MCF 10A (cell line): ENCODE measurements around the gene STIM1. TPM values are rescaled to one million over a fixed set of nuclear protein-coding genes. Genes with fewer than 3 reads are reported as not detected.
A peak's percentile ranks its signal among the peaks of the same experiment; 100 is the strongest.

Experiments used
- BruUV-seq: library from RNA; stranded (reverse); fragments of 400-500 nt; replicated peaks from 2 replicates; lab custom pipeline; 2021; lab: Mats Ljungman, UMichigan
- CTCF ChIA-PET: fragments of 300-600 bp; sonication (Branson Sonifier 250); formaldehyde crosslinking; extraction: SDS; loops from one replicate; lab custom pipeline; 2021; ENCODE audit warnings: antibody characterized with exemption, inconsistent platforms; lab: Yijun Ruan, JAX
- POLR2A ChIA-PET: fragments of 300-600, 350-650 bp; sonication (Branson Sonifier 250); formaldehyde crosslinking; extraction: SDS; loops from one replicate; lab custom pipeline; 2020; ENCODE audit warnings: antibody characterized with exemption, inconsistent platforms; lab: Yijun Ruan, JAX
- DNase-seq: peaks from one replicate; pipeline ENCODE4 v3.0.0-alpha.2; 2018; ENCODE audit not compliant: unreplicated experiment
- H3K27ac Mint-ChIP-seq: one replicate; pipeline ENCODE4 v1.8.0; 2022; ENCODE audit warnings: mild to moderate bottlenecking, low read depth, mixed read lengths; ENCODE audit not compliant: unreplicated experiment
- H3K27me3 Mint-ChIP-seq: one replicate; pipeline ENCODE4 v1.8.0; 2022; ENCODE audit warnings: mixed read lengths; ENCODE audit not compliant: insufficient read depth, unreplicated experiment
- H3K36me3 Mint-ChIP-seq: one replicate; pipeline ENCODE4 v1.8.0; 2022; ENCODE audit warnings: mild to moderate bottlenecking, moderate library complexity, mixed read lengths; ENCODE audit not compliant: insufficient read depth, unreplicated experiment
- H3K4me1 Mint-ChIP-seq: one replicate; pipeline ENCODE4 v1.8.0; 2022; ENCODE audit warnings: mixed read lengths; ENCODE audit not compliant: insufficient read depth, unreplicated experiment
- H3K4me3 Mint-ChIP-seq: one replicate; pipeline ENCODE4 v1.8.0; 2022; ENCODE audit warnings: mild to moderate bottlenecking, moderate library complexity, mixed read lengths; ENCODE audit not compliant: unreplicated experiment
- H3K9me3 Mint-ChIP-seq: one replicate; pipeline ENCODE4 v1.8.0; 2022; ENCODE audit warnings: mixed read lengths; ENCODE audit not compliant: unreplicated experiment
- intact Hi-C: fragments of 100-400 bp; cut with micrococcal nuclease; formaldehyde crosslinking; loops from 2 replicates; pipeline ENCODE4 v1.14.1; 2022
- total RNA-seq: library from RNA; stranded (reverse); gene quantifications from 2 replicates; pipeline ENCODE4 v1.2.3, GENCODE V29; 2022
- TF ChIP-seq, protein P1 (sequence below): fragments of 200-600 bp; IDR thresholded peaks from one replicate; pipeline ENCODE4 v1.8.0; 2022; ENCODE audit warnings: antibody characterized with exemption, mild to moderate bottlenecking; ENCODE audit not compliant: unreplicated experiment

Gene STIM1
- total RNA-seq, 1 experiment from 2014 or later: 41.2 TPM

DNA sequence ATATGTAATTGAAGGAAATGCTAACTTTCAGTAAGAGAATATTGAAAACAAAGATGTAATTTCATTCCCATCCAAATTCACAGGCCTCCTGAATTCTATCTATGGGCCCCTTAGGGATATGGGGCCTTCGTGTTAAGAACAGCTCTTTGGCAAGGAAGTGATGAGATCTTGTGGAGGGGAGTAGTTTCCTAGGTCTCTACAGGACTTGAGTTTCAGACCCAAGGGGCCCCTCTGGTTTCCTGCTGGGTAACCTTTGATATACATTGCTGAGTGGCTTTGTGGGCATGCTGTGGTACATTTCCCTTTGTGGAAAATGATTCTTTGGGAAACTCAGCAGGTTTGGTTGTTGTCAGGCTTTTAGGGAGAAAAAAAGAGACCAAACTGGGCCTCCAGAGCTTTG lies 6.2 kb downstream of the STIM1 start:
- ChIA-PET CTCF (interaction anchor here (1.6 to 3.1 kb wide), 3 partner anchors 12 to 211 kb away, joined by 4 to 16 read pairs (median 7); no protein-coding TSS in a partner anchor), POLR2A (no interaction called here)
- Mint-ChIP-seq H3K9me3 (no peaks in the 10 kb centered on the region), H3K36me3 (peaks cover 7% of the 10 kb centered on the region), H3K4me3 (no peak overlapping the region), H3K27me3 (no peaks in the 10 kb centered on the region), H3K27ac (no peak overlapping the region), H3K4me1 (peaks cover 38% of the 10 kb centered on the region)
- TF ChIP-seq, protein P1, sequence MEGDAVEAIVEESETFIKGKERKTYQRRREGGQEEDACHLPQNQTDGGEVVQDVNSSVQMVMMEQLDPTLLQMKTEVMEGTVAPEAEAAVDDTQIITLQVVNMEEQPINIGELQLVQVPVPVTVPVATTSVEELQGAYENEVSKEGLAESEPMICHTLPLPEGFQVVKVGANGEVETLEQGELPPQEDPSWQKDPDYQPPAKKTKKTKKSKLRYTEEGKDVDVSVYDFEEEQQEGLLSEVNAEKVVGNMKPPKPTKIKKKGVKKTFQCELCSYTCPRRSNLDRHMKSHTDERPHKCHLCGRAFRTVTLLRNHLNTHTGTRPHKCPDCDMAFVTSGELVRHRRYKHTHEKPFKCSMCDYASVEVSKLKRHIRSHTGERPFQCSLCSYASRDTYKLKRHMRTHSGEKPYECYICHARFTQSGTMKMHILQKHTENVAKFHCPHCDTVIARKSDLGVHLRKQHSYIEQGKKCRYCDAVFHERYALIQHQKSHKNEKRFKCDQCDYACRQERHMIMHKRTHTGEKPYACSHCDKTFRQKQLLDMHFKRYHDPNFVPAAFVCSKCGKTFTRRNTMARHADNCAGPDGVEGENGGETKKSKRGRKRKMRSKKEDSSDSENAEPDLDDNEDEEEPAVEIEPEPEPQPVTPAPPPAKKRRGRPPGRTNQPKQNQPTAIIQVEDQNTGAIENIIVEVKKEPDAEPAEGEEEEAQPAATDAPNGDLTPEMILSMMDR: no peak
- no peak for DNase-seq
- intact Hi-C loops: no loop called here
- BruUV-seq: no TSS peak

DNA sequence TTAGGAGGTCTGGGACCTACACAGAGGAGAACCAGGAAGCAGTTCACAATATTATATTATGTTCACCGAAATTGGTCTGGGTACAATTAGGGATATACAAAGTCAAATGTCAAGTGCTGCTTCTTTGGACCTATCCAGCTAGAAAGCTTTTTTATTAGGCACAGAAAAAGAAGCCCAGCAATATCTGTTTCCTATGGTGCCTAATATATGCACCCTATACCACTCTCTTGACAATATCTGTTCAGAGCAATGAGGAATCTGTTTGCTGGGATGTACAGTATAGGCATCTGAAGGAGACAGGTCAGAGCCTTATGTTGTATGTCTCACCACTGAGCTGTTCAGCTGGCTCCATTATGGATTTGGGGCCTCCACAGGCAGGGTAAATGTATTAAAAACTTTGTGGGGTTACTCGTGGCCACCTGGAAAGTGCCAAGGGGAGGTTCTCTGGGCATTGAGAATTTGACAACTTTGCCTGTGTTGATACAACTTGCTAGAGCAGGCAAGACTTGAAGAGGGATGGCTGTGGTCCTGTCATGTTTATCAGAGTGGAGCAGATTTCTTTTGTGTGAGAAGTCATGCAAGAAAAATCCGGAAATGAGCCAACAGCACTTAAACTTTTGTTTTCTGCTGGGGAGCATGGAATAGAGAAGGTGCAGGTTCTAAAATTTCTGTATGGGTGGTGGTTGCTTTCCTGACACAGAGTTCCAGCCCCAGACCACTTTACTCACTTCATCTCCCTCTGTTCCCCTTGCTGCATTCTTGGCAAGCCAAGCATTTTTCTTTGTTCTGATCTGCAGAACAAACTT lies 10.1 kb downstream of the STIM1 start:
- intact Hi-C loops: no loop called here
- no peaks in the 10 kb centered on the region for H3K36me3 Mint-ChIP-seq
- peak overlapping the region; percentile 57 for H3K27ac Mint-ChIP-seq
- TF ChIP-seq, protein P1: no peak
- CTCF ChIA-PET: interaction anchor here (0.7 to 3.7 kb wide), 5 partner anchors 11 to 207 kb away, joined by 3 to 27 read pairs (median 4); partner anchors contain the start of gene STIM1
- no peaks in the 10 kb centered on the region for H3K9me3 Mint-ChIP-seq
- no peak overlapping the region for H3K4me3 Mint-ChIP-seq
- no TSS peak for BruUV-seq
- no peaks in the 10 kb centered on the region for H3K27me3 Mint-ChIP-seq
- POLR2A ChIA-PET: interaction anchor here (0.7 to 1.7 kb wide), 5 partner anchors 10 to 290 kb away, joined by 3 to 11 read pairs (median 3); partner anchors contain the start of gene STIM1
- peaks cover 21% of the 10 kb centered on the region for H3K4me1 Mint-ChIP-seq
- peak; percentile 36 for DNase-seq

DNA sequence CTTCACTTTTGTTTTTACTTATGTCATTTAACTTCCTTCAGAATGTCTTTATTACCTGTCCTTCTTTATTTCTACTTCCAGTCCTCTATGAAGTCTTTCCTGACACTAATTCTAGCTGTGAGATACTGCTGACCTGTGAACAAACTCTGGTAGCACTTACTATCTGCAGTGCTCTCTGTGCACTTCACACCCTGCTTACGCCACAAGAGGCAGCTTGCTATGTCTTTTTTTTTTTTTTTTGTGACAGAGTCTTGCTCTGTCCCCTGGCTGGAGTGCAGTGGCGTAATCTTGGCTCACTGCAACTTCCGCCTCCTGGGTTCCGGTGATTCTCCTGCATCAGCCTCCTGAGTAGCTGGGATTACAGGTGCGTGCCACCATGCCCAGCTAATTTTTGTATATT lies 10.7 kb downstream of the STIM1 start:
- Mint-ChIP-seq H3K27ac (peak overlapping the region; percentile 57), H3K4me3 (no peak overlapping the region), H3K4me1 (peaks cover 15% of the 10 kb centered on the region), H3K27me3 (no peaks in the 10 kb centered on the region), H3K36me3 (no peaks in the 10 kb centered on the region), H3K9me3 (no peaks in the 10 kb centered on the region)
- ChIA-PET CTCF (interaction anchor here (0.7 to 3.7 kb wide), 5 partner anchors 11 to 206 kb away, joined by 3 to 27 read pairs (median 3); partner anchors contain the start of gene STIM1), POLR2A (interaction anchor here (1.0 to 1.1 kb wide), 2 partner anchors 11 to 37 kb away, joined by 3 to 4 read pairs; partner anchors contain the start of gene STIM1)
- intact Hi-C loops: no loop called here
- no peak for DNase-seq
- BruUV-seq: no TSS peak
- TF ChIP-seq, protein P1: no peak

DNA sequence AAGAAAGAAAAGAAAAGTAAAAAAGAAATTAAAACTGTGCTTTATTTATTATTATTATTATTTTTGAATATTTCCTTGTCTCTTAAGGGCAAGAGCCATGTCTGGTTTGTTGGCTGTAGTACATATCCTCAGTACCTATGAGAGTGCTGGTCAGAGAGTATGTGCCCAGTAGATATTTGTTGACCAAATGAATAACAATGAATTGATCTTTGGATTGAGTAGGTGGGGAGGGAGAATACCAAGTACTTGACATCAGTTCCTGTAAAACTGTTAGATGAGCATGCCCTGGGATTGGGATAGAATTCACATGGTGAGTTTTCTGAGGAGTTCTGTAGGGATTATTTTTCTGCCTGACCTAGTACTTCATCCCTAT lies 11.4 kb downstream of the STIM1 start:
- Mint-ChIP-seq H3K27me3 (no peaks in the 10 kb centered on the region), H3K9me3 (no peaks in the 10 kb centered on the region), H3K4me3 (no peak overlapping the region), H3K4me1 (peaks cover 15% of the 10 kb centered on the region), H3K27ac (no peak overlapping the region), H3K36me3 (no peaks in the 10 kb centered on the region)
- no TSS peak for BruUV-seq
- ChIA-PET POLR2A (interaction anchor here (1.0 kb wide), 1 partner anchor 36 kb away, joined by 3 read pairs; no protein-coding TSS in a partner anchor), CTCF (interaction anchor here (0.8 to 3.7 kb wide), 5 partner anchors 12 to 206 kb away, joined by 3 to 27 read pairs (median 6); partner anchors contain the start of gene STIM1)
- no peak for DNase-seq
- intact Hi-C loops: no loop called here
- TF ChIP-seq, protein P1: no peak
